ENCODE results near the gene UBR1. TPM values are rescaled to one million over a fixed set of nuclear protein-coding genes. Genes with fewer than 3 reads are reported as not detected.
A peak's percentile ranks its signal among the peaks of the same experiment; 100 is the strongest.

The UBR1 gene
- total RNA-seq, 1 experiment from 2014 or later: 22.6 TPM

GRCh38 chr15:42919308-42919707 lies 186.5 kb downstream of the UBR1 start:
- Histone ChIP-seq H3K4me3 (ENCODE audit: low read length) (peak overlapping the region; percentile 74), H2AFZ (ENCODE audit: low read length) (peak overlapping the region; percentile 84)

DNA sequence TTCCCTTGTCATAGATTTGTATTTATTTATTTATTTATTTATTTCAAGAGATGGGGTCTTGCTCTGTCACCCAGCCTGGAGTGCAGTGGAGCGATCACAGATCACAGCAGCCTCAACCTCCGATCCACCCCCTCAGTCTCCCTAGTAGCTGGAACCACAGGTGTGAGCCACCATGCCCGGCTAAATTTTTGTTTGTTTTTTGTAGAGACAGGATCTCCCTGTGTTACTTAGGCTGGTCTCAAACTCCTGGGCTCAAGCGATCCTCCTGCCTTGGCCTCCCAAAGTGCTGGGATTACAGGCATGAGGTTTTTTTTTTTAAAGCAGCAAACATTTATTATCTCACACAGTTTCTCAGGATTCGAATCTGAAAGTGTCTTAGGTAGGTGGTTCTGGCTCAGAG lies 187.8 kb downstream of the UBR1 start:
- Histone ChIP-seq H3K36me3 (ENCODE audit: low read depth, low read length) (no peaks in the 10 kb centered on the region), H3F3A (ENCODE audit: low read length, unreplicated experiment) (no peaks in the 10 kb centered on the region), H2AFZ (ENCODE audit: low read length) (no peak overlapping the region), H3K79me2 (ENCODE audit: low read length) (peaks cover 24% of the 10 kb centered on the region; the same call in 1 of the 2 replicates), H3K9me2 (replicated peaks; ENCODE audit: low read length) (no peaks in the 10 kb centered on the region), H3K9ac (ENCODE audit: low read length) (no peak overlapping the region), H3K4me3 (ENCODE audit: low read length) (peak overlapping the region; percentile 74; the same call in 1 of the 2 replicates), H3K4me2 (ENCODE audit: low read length) (peak overlapping the region; percentile 84), H4K20me1 (ENCODE audit: low read length) (no peaks in the 10 kb centered on the region), H3K27me3 (ENCODE audit: low read length) (no peaks in the 10 kb centered on the region), H3K9me3 (ENCODE audit: low read length) (no peaks in the 10 kb centered on the region), H3K27ac (ENCODE audit: low read length) (no peak overlapping the region), H3K4me1 (ENCODE audit: insufficient read depth, low read length) (peaks cover 21% of the 10 kb centered on the region)
- no TSS peak for BruUV-seq (replicated peaks)
- TF ChIP-seq EZH2phosphoT487 (IDR thresholded peaks at IDR 0.05; ENCODE audit: borderline replicate concordance, low read length) (no peak), EZH2 (IDR thresholded peaks at IDR 0.05; ENCODE audit: low read length, unreplicated experiment) (no peak)
- TF ChIP-seq, protein P1, sequence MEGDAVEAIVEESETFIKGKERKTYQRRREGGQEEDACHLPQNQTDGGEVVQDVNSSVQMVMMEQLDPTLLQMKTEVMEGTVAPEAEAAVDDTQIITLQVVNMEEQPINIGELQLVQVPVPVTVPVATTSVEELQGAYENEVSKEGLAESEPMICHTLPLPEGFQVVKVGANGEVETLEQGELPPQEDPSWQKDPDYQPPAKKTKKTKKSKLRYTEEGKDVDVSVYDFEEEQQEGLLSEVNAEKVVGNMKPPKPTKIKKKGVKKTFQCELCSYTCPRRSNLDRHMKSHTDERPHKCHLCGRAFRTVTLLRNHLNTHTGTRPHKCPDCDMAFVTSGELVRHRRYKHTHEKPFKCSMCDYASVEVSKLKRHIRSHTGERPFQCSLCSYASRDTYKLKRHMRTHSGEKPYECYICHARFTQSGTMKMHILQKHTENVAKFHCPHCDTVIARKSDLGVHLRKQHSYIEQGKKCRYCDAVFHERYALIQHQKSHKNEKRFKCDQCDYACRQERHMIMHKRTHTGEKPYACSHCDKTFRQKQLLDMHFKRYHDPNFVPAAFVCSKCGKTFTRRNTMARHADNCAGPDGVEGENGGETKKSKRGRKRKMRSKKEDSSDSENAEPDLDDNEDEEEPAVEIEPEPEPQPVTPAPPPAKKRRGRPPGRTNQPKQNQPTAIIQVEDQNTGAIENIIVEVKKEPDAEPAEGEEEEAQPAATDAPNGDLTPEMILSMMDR (conservative IDR thresholded peaks at IDR 0.05; ENCODE audit: low read depth, low read length): no peak
- no peak for ATAC-seq
- ChIA-PET CTCF (no interaction called here), POLR2A (ENCODE audit: unreplicated experiment) (interaction anchor here (0.6 to 0.7 kb wide), 2 partner anchors 203 to 204 kb away, joined by 5 to 7 read pairs; no protein-coding TSS in a partner anchor)
- intact Hi-C loops (cut with micrococcal nuclease): loop anchor here (5.0 kb wide), 1 partner anchor 56 kb away; no protein-coding TSS in a partner anchor
- no peak for DNase-seq

More at GRCh38 chr15:42919308-42919707, 186.5 kb downstream of the UBR1 start:
- H3F3A ChIP-seq (ENCODE audit: low read length, unreplicated experiment): no peaks in the 10 kb centered on the region
- H3K4me2 ChIP-seq (ENCODE audit: low read length): peak overlapping the region; percentile 84
- no peaks in the 10 kb centered on the region for H3K36me3 ChIP-seq (ENCODE audit: low read depth, low read length)
- no peaks in the 10 kb centered on the region for H3K9me3 ChIP-seq (ENCODE audit: low read length)
- intact Hi-C loops (cut with micrococcal nuclease): loop anchor here (5.0 kb wide), 1 partner anchor 57 kb away; no protein-coding TSS in a partner anchor
- DNase-seq (no peak), ATAC-seq (no peak)
- H3K9ac ChIP-seq (ENCODE audit: low read length): no peak overlapping the region; the same call in 1 of the 2 replicates
- TSS peak; percentile 61 for BruUV-seq (replicated peaks)
- H3K27me3 ChIP-seq (ENCODE audit: low read length): no peaks in the 10 kb centered on the region
- TF ChIP-seq EZH2phosphoT487 (IDR thresholded peaks at IDR 0.05; ENCODE audit: borderline replicate concordance, low read length): no peak
- TF ChIP-seq, protein P1 (conservative IDR thresholded peaks at IDR 0.05; ENCODE audit: low read depth, low read length): no peak
- no peak for TF ChIP-seq EZH2 (IDR thresholded peaks at IDR 0.05; ENCODE audit: low read length, unreplicated experiment)
- H3K27ac ChIP-seq (ENCODE audit: low read length): no peak overlapping the region
- no peaks in the 10 kb centered on the region for H4K20me1 ChIP-seq (ENCODE audit: low read length)
- no peaks in the 10 kb centered on the region for H3K9me2 ChIP-seq (replicated peaks; ENCODE audit: low read length)
- POLR2A ChIA-PET (ENCODE audit: unreplicated experiment): no interaction called here
- H3K4me1 ChIP-seq (ENCODE audit: insufficient read depth, low read length): peaks cover 21% of the 10 kb centered on the region
- CTCF ChIA-PET: interaction anchor here (0.7 kb wide), 1 partner anchor 366 kb away, joined by 5 read pairs; no protein-coding TSS in a partner anchor
- H3K79me2 ChIP-seq (ENCODE audit: low read length): peaks cover 24% of the 10 kb centered on the region; the same call in 1 of the 2 replicates

DNA sequence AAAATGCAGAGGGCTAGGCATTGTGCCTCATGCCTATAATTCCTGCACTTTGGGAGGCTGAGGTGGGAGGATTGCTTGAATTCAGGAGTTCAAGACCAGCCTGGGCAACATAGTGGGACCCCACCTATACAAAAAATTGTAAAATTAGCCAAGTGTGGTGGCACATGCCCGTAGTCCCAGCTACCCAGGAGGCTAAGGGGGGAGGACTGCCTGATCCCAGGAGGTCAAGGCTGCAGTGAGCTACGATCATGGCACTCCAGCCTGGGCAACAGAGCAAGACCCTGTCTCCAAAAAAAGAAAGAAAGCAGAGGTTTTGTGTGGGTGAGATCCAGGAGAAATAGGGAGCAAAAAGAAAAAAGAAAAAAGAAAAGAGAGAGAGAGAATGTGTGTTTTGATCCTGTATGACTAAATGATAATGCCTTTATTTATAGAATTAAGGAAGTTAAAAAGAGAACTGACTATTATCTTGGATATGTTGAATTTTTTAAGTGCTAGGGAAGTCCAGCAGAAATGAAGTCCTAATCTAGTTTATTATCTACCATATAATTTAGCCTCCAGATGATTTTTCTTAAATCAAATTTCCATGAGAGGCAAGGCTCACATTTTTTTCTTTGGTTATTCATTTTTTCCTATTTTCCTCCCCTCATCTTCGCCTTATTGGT lies 190.1 kb downstream of the UBR1 start:
- no peak overlapping the region for H3K4me3 ChIP-seq (ENCODE audit: low read length)
- no TSS peak for BruUV-seq (replicated peaks)
- no peaks in the 10 kb centered on the region for H3F3A ChIP-seq (ENCODE audit: low read length, unreplicated experiment)
- H3K9me3 ChIP-seq (ENCODE audit: low read length): no peaks in the 10 kb centered on the region
- H3K9ac ChIP-seq (ENCODE audit: low read length): no peak overlapping the region
- H3K36me3 ChIP-seq (ENCODE audit: low read depth, low read length): no peaks in the 10 kb centered on the region
- TF ChIP-seq, protein P1 (conservative IDR thresholded peaks at IDR 0.05; ENCODE audit: low read depth, low read length): no peak
- TF ChIP-seq EZH2 (IDR thresholded peaks at IDR 0.05; ENCODE audit: low read length, unreplicated experiment): no peak
- TF ChIP-seq EZH2phosphoT487 (IDR thresholded peaks at IDR 0.05; ENCODE audit: borderline replicate concordance, low read length): no peak
- H3K9me2 ChIP-seq (replicated peaks; ENCODE audit: low read length): no peaks in the 10 kb centered on the region
- DNase-seq (no peak), ATAC-seq (no peak)
- no peak overlapping the region for H3K4me2 ChIP-seq (ENCODE audit: low read length)
- peaks cover 15% of the 10 kb centered on the region for H3K4me1 ChIP-seq (ENCODE audit: insufficient read depth, low read length)
- ChIA-PET CTCF (no interaction called here), POLR2A (ENCODE audit: unreplicated experiment) (no interaction called here)
- H3K27me3 ChIP-seq (ENCODE audit: low read length): no peaks in the 10 kb centered on the region
- H4K20me1 ChIP-seq (ENCODE audit: low read length): no peaks in the 10 kb centered on the region
- no peak overlapping the region for H2AFZ ChIP-seq (ENCODE audit: low read length)
- peaks cover 24% of the 10 kb centered on the region; the same call in 1 of the 2 replicates for H3K79me2 ChIP-seq (ENCODE audit: low read length)
- intact Hi-C loops (cut with micrococcal nuclease): loop anchor here (5.0 kb wide), 1 partner anchor 53 kb away; no protein-coding TSS in a partner anchor
- no peak overlapping the region for H3K27ac ChIP-seq (ENCODE audit: low read length)
